H54 (cell line): ENCODE data around the gene PNPO.
"Not testable (repeated sequence)": the region's sequence is repeated elsewhere in the genome, so short reads cannot be mapped to it uniquely, and the experiment has no call there.

Experiments used
- DNase-seq: peaks from one replicate; pipeline ENCODE4 v3.0.0; 2011; ENCODE audit warnings: low spot score, mixed read lengths; ENCODE audit not compliant: insufficient read length
- FAIRE-seq: peaks from 3 replicates; lab custom pipeline; 2011; peaks lifted over from hg19 to GRCh38; lab: Jason Lieb, UNC
- POLR2A ChIP-seq: IDR thresholded peaks from 2 replicates; pipeline ENCODE4 v1.6.1; 2011; ENCODE audit warnings: low read depth, mild to moderate bottlenecking, low read length

Gene PNPO

GRCh38 chr17:47982645-47983390 is 41.4 kb downstream of the PNPO start:
- no peak for FAIRE-seq
- DNase-seq: no peak
- no peak for TF ChIP-seq POLR2A

GRCh38 chr17:47983492-47984223 is 42.3 kb downstream of the PNPO start:
- no peak for DNase-seq
- FAIRE-seq: no peak
- no peak for TF ChIP-seq POLR2A

DNA sequence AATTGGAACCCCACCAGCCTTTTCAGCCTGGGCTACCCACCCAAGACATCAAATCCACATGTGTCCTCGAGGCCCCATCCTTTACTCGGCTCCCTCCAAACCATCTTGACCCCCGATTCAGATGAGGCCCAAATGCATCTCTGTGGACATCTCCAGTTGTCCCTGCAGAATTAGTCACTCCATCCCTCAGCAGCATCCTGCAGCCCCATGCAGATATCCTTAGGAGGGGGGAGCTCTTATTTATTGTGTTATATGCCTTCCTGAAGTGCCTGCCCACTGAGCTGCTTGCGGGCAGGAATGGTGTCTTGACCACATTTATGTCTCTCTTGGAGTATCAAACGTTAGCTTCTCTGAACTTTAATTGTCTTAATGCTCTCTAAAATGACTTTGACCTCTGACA is 45.1 kb downstream of the PNPO start:
- FAIRE-seq (no peak), DNase-seq (no peak)
- no peak for TF ChIP-seq POLR2A

GRCh38 chr17:47987240-47987835 is 46.0 kb downstream of the PNPO start:
- DNase-seq: peak; percentile 54
- no peak for FAIRE-seq
- no peak for TF ChIP-seq POLR2A

GRCh38 chr17:47988445-47988844 is 47.1 kb downstream of the PNPO start:
- not testable (repeated sequence) for DNase-seq, FAIRE-seq

DNA sequence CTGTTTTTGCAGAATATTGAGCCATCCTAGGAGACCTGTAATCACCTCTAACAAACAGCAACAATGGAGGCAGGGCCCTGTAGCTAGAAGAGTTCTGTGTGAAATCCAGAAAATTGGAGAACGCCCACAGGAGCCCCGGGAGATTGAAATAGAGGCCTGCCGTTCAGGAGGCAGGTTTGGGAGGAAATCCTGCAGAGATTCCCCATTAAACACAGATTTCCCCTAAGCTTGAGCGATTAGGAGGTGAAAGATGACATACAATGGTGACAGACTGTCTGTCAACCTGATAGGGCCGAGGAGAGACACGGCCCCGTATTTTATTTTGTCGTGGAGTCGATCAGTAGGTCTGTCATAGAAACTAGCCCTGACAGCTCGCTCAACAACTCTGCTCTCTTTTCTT is 47.8 kb downstream of the PNPO start:
- FAIRE-seq: no peak
- no peak for DNase-seq
- no peak for TF ChIP-seq POLR2A

- TF ChIP-seq POLR2A: no peak
- DNase-seq: no peak
- no peak for FAIRE-seq
These were observed 48.3 kb downstream of the PNPO start for GRCh38 chr17:47989700-47990099.

DNA sequence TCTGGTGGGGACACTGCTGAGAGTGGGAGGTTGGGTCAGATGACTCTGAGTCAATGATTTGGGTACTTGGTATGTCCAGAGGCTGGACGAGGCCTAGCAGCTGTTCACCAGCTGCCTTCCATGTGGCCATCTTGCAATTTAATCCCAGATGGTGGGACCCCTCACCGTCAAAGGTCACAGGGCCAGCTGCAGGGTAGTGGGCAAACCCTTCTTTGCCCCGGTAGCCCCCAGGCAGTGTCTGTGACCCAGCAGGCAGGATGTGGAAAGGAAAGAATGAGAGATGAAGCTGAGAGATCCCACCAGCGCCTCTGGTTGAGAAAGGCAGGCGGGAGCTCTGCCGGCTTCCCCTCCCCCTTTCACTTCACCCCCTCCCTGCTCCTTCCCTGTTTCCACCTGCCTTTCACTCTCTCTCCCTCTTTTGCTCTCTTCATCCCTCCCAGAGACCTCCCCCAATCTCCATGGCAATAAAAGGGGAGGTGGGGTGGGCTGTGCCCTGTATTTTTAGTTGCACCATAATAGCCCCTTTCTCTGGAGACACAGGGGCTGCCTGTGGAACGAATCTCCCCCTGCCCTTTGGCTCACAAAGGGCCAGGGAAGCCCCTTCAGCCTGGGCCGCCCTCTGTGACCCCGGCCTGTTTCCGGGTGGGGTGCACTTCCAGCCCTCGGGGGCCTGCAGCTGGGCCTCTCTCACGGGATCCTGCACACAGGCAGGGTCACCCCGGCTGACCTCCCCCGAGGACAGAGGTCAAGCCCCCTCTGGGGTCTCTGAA is 49.8 kb downstream of the PNPO start:
- DNase-seq (no peak), FAIRE-seq (no peak)
- no peak for TF ChIP-seq POLR2A

DNA sequence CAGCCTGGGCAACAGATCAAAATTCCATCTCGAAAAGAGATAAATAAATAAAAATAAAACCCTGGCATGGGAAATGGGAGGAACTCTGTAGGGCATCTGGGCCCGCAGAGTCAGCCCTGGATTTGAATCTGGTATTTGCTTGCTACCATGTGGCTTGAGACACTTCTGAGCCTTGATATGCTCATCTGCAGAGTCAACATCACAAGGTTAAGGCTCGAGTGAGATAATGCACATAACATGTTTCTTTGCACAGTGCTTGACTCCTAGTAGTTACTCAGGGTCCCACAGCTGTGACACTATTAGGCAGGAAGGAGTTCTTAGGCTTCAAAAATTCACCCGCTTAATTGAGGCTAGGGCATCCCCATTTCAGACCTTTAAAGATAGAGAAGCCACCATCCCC is 50.8 kb downstream of the PNPO start:
- DNase-seq (no peak), FAIRE-seq (no peak)
- no peak for TF ChIP-seq POLR2A

GRCh38 chr17:47993031-47993564 is 51.7 kb downstream of the PNPO start:
- no peak for TF ChIP-seq POLR2A
- no peak for FAIRE-seq
- DNase-seq: no peak

- TF ChIP-seq POLR2A: no peak
- FAIRE-seq: no peak
- no peak for DNase-seq
These were observed 52.6 kb downstream of the PNPO start for GRCh38 chr17:47993964-47994363.

- no peak for TF ChIP-seq POLR2A
- FAIRE-seq (no peak), DNase-seq (no peak)
These were observed 53.4 kb downstream of the PNPO start for GRCh38 chr17:47994724-47995123.

DNA sequence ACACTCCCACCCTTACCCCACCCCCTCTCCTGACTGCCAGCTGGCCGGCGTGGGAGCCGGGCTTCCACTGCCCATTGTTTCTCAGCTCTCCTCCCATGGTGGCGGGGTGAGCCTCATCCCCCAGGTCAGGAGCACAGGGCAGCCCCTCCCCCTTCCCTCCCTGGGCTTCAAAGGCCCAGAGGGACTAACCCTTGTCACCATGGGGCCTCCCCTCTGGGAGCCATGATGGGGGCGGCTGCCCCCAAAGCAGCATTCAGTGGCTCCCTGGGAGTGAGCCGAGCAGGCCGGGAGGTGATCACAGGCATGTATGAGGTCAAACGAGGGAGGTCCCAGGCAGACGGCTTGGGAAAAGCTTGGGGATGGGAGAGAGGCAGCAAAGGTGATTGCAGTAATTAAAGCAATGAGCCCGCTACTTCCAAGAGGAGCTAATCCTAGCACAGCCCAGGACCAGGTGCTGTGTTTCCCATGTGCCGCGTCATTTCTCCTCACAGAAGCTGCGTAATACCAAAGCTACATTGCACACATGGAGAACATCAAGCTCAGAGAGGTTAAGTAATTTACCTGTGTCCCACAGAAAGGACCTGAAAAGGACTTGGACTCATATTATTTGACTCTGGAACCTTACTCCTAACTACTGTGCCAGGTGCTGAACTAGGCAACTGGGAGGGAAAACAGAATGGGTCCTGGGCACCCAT is 54.0 kb downstream of the PNPO start:
- FAIRE-seq (no peak), DNase-seq (no peak)

GRCh38 chr17:47996201-47996600 is 54.8 kb downstream of the PNPO start:
- DNase-seq (no peak), FAIRE-seq (no peak)
- TF ChIP-seq POLR2A: no peak

More for the DNA sequence above, 54.0 kb downstream of the PNPO start:
- TF ChIP-seq POLR2A: no peak
